HepG2 (cell line): ENCODE data around the gene ECE2. TPM values are rescaled to one million over a fixed set of nuclear protein-coding genes. Genes with fewer than 3 reads are reported as not detected.

ENCODE experiments used
- ARNT ChIP-seq: fragments of 450-650 bp; IDR thresholded peaks from 2 replicates; pipeline ENCODE4 v1.6.1; 2017
- ATF7-NPFF ChIP-seq: sonication (generic); formaldehyde crosslinking; IDR thresholded peaks from 2 replicates; pipeline ENCODE4 v1.8.1; 2023; ENCODE audit warnings: mild to moderate bottlenecking, low read depth, missing genetic modification reagents, moderate library complexity
- CERS6 ChIP-seq: sonication (generic); formaldehyde crosslinking; IDR thresholded peaks from 2 replicates; pipeline ENCODE4 v1.5.0; 2020; ENCODE audit warnings: missing genetic modification reagents
- DZIP1 ChIP-seq: sonication (generic); formaldehyde crosslinking; IDR thresholded peaks from 2 replicates; pipeline ENCODE4 v1.5.0; 2020; ENCODE audit warnings: mild to moderate bottlenecking, missing genetic modification reagents
- HNF1B ChIP-seq: sonication (generic); formaldehyde crosslinking; IDR thresholded peaks from 2 replicates; pipeline ENCODE4 v1.5.1; 2020; ENCODE audit warnings: mild to moderate bottlenecking, moderate library complexity, missing genetic modification reagents
- ISL2 ChIP-seq: sonication (generic); formaldehyde crosslinking; IDR thresholded peaks from 2 replicates; pipeline ENCODE4 v1.5.0; 2020; ENCODE audit warnings: missing genetic modification reagents
- ISX ChIP-seq: sonication (generic); formaldehyde crosslinking; conservative IDR thresholded peaks from 2 replicates; pipeline ENCODE4 v1.5.0; 2020; ENCODE audit warnings: missing genetic modification reagents
- JUNB ChIP-seq: sonication (generic); formaldehyde crosslinking; IDR thresholded peaks from 2 replicates; pipeline ENCODE4 v1.8.0; 2022; ENCODE audit warnings: missing genetic modification reagents, mild to moderate bottlenecking, borderline replicate concordance
- NFKBIZ ChIP-seq: IDR thresholded peaks from 2 replicates; pipeline ENCODE4 v1.6.1; 2018; ENCODE audit warnings: missing genetic modification reagents, missing compliant biosample characterization
- RXRA ChIP-seq: sonication (generic); formaldehyde crosslinking; IDR thresholded peaks from 2 replicates; pipeline ENCODE4 v1.5.1; 2020; ENCODE audit warnings: missing genetic modification reagents
- SOX13 ChIP-seq, 3 experiments: fragments of 450-650 bp in 1 of 3; sonication (generic) in 1 of 3; formaldehyde crosslinking in 1 of 3; IDR thresholded peaks in 2 of 3; conservative IDR thresholded peaks in 1 of 3; 2 replicates each; pipeline versions ENCODE4 v1.5.0 to v1.6.1; 2016 to 2020; ENCODE audit warnings: antibody characterized with exemption in 1 of 3, mild to moderate bottlenecking in 1 of 3, missing compliant biosample characterization in 1 of 3, missing genetic modification reagents in 1 of 3, moderate library complexity in 1 of 3
- SOX5 ChIP-seq: IDR thresholded peaks from 2 replicates; pipeline ENCODE4 v1.6.1; 2016; ENCODE audit warnings: borderline replicate concordance
- ZBTB39 ChIP-seq: sonication (generic); formaldehyde crosslinking; IDR thresholded peaks from 2 replicates; pipeline ENCODE4 v1.5.0; 2020; ENCODE audit warnings: missing genetic modification reagents
- ZEB1 ChIP-seq: IDR thresholded peaks from 2 replicates; pipeline ENCODE4 v1.6.1; 2012; ENCODE audit warnings: mild to moderate bottlenecking, low read depth, inconsistent platforms; ENCODE audit not compliant: insufficient replicate concordance
- ZHX1 ChIP-seq: sonication (generic); formaldehyde crosslinking; IDR thresholded peaks from 2 replicates; pipeline ENCODE4 v1.8.1; 2022; ENCODE audit warnings: low read depth, mild to moderate bottlenecking, missing genetic modification reagents
- ZNF251 ChIP-seq: sonication (generic); formaldehyde crosslinking; IDR thresholded peaks from 2 replicates; pipeline ENCODE4 v1.9.0; 2021; ENCODE audit warnings: mild to moderate bottlenecking, missing genetic modification reagents
- ZNF282 ChIP-seq: fragments of 450-650 bp; IDR thresholded peaks from 2 replicates; pipeline ENCODE4 v1.6.1; 2018; ENCODE audit not compliant: partially characterized antibody
- ZNF431 ChIP-seq: sonication (generic); formaldehyde crosslinking; IDR thresholded peaks from 2 replicates; pipeline ENCODE4 v1.9.0; 2022; ENCODE audit warnings: missing genetic modification reagents, low read depth, mild to moderate bottlenecking, borderline replicate concordance
- ZNF678 ChIP-seq: sonication (generic); formaldehyde crosslinking; IDR thresholded peaks from 2 replicates; pipeline ENCODE4 v1.4.0; 2020; ENCODE audit warnings: mild to moderate bottlenecking, missing genetic modification reagents
- polyA plus RNA-seq, 8 experiments: library from polyadenylated mRNA; depleted of rRNA in 3 of 8; stranded (reverse) in 7 of 8; unstranded in 1 of 8; fragments of >200 nt; fragmentation: Illumina TruSeq in 4 of 8; extraction: Trizol in 4 of 8; gene quantifications; 2 replicates each; pipeline versions ENCODE4 v1.2.1 to v1.2.3, GENCODE V29; 2011 to 2016; ENCODE audit warnings: low read depth in 4 of 8, missing spikeins in 1 of 8, mixed read lengths in 1 of 8; ENCODE audit not compliant: insufficient read depth in 1 of 8
- total RNA-seq, 5 experiments: library from RNA; depleted of rRNA; stranded (reverse); fragments of >200 nt; fragmentation: Illumina TruSeq; extraction: Trizol; gene quantifications; 2 replicates each; pipeline ENCODE4 v1.2.3, GENCODE V29; 2016; ENCODE audit warnings: low read depth in 1 of 5

ECE2 gene
- total and polyA plus RNA-seq, 2 of the 13 experiments (the other 11 are each of a cell fraction or from before 2014, with no cell fraction given): not detected

- no peak for TF ChIP-seq DZIP1 (CRISPR knock-in tag)
- no peak for TF ChIP-seq ISX (CRISPR knock-in tag)
- no peak for TF ChIP-seq NFKBIZ (CRISPR knock-in tag)
- TF ChIP-seq ISL2 (CRISPR knock-in tag): peak; percentile 36; the same call in 1 of the 2 replicates
- TF ChIP-seq SOX5 (CRISPR knock-in tag): no peak; the same call in 1 of the 2 replicates
- peak; percentile 21 for TF ChIP-seq ZEB1
- no peak; the same call in 1 of the 2 replicates for TF ChIP-seq HNF1B
- no peak for TF ChIP-seq CERS6 (CRISPR knock-in tag)
- no peak for TF ChIP-seq RXRA (CRISPR knock-in tag)
- no peak for TF ChIP-seq ZBTB39
- no peak; the same call in 1 of the 2 replicates for TF ChIP-seq ZHX1 (CRISPR knock-in tag)
- no peak for TF ChIP-seq ZNF431 (CRISPR knock-in tag)
- TF ChIP-seq JUNB (CRISPR knock-in tag): no peak
- TF ChIP-seq ZNF678 (CRISPR knock-in tag): no peak
- TF ChIP-seq SOX13 (IDR thresholded peaks at IDR 0.05): no peak
- peak in 1 of 2 experiments; percentile 37; a peak in 1 of 4 replicates for TF ChIP-seq SOX13 (CRISPR knock-in tag; conservative IDR thresholded peaks at IDR 0.05 in 1 of 2, IDR thresholded peaks at IDR 0.05 in 1 of 2)
- no peak for TF ChIP-seq ZNF251 (CRISPR knock-in tag)
- peak; percentile 67 for TF ChIP-seq ATF7-NPFF (CRISPR knock-in tag)
- TF ChIP-seq ARNT: no peak
- no peak for TF ChIP-seq ZNF282
These were observed 26.2 kb upstream of the ECE2 start, which contains the start of gene EEF1AKMT4 (continued) for GRCh38 chr3:184249412-184250166.
